GOT3 (cell line): Measurements from ENCODE around the gene PTK6.

Source experiments
- DNase-seq: peaks from one replicate; lab custom pipeline; 2025; ENCODE audit warnings: mixed read lengths; lab: John Stamatoyannopoulos, UW

PTK6 gene

DNA sequence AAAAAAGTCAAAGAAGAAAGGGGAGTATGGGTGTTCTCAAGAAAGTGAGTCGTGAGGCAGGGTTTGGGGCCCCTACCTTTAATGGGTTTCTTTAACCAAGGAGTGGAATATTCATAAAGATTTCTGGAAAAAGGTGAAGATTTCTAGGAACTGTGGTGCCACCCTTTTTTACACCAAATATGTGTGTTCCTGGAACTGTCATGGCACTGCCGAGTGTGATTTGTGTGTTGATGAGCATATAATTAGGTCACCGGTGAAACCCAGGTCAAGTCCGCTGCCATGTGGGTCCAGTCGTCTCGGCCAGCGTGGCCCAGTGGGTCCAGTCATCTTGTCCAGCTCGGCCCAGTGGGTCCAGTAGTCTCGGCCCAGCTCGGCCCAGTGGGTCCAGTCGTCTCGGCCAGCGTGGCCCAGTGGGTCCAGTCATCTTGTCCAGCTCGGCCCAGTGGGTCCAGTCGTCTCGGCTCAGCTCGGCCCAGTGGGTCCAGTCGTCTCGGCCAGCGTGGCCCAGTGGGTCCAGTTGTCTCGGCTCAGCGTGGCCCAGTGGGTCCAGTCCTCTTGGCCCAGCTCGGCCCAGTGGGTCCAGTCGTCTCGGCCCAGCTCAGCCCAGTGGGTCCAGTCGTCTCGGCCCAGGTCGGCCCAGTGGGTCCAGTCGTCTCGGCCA, 30.0 kb downstream of the PTK6 start:
- DNase-seq: no peak

DNA sequence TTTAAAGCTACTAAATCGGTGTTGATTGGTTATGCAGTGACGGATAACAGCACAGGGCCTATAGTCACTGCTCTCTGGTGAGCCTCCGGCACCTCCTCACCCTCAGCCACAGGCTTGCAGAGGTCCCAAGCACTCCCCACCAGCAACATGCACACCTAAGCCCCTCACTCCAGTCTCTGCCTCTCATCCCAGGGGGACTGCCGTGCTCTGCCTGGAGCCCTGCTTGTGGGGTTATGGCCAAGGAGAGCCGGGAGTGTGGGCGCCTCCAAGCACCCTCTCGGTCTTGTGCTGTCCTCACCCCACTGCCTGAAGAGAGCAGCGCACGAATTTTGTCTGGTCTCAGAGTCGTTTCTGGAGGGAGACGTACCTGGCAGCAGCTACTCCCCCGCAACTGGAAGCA, 31.5 kb downstream of the PTK6 start:
- DNase-seq: no peak

- no peak for DNase-seq
These were observed 31.9 kb downstream of the PTK6 start for GRCh38 chr20:63505281-63505680.

GRCh38 chr20:63504642-63505041, 32.5 kb downstream of the PTK6 start:
- no peak for DNase-seq

DNA sequence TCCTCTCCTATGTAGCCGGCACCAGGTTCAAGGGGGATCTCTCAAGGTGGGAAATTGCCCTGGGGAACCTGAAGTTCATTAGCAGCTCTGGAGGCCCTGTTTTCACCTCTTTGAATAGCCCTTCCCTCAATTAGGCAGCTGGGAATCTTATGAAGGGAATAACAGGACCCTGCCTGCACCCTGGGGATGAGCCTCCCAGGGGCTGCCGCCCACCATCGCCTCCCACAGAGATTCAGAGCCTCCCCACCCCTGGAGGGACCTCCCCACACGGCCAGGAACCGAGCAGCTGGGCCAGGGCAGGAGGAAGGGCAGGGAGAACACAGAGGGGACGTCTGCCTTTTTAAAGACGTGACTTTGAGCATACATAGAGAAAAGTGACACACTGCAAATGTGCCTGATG, 33.7 kb downstream of the PTK6 start:
- DNase-seq: no peak

DNA sequence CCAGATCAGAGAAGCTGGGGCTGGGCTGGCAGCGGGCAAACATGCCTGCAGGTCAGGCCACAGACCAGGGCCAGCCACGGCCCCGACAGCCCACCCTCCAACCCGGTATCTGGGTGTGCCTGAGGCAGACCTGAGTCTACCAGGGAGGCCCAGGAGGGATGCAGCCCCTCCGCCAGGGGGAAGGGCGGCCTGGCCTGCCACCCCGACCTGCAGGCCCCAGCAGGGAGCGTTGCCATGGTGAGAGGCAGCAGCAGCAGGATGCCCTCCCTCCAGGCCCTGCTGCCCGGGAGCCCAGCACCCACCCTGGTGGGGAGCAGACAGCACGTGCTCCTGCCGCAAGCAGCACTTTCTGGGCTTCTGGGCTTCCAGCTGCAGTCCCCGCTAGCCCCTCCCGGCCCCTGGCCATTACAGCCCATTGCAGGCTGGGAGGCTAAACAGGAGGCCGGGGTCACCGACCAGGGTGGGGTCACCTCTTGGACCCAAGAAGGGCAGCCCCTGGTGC, 34.5 kb downstream of the PTK6 start:
- DNase-seq: no peak

DNA sequence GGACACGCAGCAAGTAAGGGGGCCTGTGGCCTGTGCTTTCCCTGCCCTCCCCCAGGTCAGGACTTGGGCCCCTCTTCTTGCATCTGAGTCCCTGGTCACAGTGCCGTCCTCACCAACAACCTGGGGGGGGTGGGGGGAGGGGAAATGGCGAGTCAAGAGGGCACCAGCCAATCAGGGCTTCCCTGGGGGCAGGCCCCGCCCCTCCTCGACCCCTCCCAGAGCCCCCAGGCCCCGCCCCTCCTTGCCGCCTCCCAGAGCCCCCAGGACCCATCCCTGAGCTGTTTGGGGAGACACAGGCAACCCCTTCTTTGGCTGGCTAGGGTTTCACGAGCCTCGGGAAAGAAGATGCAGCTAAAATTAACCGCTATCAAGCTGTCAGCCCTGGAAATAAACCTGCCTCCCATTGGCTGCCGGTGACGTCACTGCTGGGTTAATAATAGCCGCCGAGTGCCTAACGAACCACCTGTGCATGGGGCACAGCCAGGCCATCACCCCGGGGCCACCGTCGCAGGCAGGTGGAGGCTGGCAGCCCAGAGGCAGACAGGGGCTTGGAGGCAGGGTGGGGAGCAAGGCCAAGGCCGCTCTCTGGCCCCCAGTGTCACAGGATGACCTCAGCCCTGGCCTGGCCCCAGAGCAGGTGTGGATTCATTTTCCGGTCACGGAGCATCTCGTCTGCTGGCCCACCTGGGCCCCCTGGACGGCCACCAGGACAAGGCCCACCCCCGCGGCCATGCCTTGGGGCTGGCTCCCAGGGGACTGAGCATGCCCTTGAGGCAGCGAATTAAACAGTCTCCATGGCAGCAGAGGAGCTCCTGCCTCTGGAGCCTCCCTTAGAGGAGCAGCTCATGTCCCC, 35.1 kb downstream of the PTK6 start:
- DNase-seq: no peak

DNA sequence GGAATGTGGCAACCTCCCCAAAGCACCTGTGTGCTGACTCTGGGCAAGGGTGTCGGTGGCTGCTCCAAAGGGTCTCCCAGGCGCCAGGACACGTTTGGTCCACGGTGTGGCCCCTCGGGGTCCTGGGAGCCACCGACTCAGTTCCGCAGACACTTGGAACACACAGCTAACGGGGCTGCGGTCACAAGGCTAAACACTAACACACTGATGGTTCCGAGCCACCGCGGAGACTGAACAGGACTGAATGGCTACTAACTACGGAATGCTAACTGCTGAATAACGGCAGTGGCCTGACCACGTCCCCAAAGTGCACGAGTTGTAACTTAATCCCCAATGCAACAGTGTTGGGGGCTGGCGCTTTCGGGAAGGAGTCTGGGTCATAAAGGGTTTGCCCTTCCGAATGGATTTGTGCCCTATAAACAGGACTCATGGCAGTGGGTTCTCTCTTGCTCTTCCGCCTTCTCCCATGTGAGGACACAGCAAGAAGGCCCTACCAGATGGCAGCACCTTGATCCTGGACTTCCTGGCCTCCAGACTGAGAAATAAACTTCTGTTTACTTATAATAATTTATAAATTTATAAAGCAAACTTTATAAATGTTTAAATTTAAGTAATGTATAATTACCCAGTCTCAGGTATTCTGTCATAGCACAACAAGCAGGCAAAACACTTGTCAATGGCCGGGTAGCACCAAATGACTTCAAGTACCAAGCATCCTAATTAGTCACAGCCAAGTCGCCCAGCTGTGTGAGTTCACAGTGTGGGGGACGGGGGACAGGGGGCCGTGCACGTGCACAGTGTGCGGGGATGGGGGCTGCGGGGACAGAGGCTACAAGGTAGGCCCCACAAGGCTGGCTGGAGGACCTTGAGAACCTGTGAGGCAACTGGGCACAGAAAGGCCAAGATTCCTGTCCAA, 36.0 kb downstream of the PTK6 start:
- DNase-seq: no peak

- no peak for DNase-seq
These were observed 36.9 kb downstream of the PTK6 start for GRCh38 chr20:63500151-63500901.

GRCh38 chr20:63499338-63499969, 37.7 kb downstream of the PTK6 start:
- DNase-seq: no peak

GRCh38 chr20:63498960-63499337, 38.2 kb downstream of the PTK6 start, which contains the start of gene EEF1A2:
Gene EEF1A2 (minus strand): TSS chr20:63499083. CDS start chr20:63497763, 1,320 bp downstream.
- DNase-seq: no peak

DNA sequence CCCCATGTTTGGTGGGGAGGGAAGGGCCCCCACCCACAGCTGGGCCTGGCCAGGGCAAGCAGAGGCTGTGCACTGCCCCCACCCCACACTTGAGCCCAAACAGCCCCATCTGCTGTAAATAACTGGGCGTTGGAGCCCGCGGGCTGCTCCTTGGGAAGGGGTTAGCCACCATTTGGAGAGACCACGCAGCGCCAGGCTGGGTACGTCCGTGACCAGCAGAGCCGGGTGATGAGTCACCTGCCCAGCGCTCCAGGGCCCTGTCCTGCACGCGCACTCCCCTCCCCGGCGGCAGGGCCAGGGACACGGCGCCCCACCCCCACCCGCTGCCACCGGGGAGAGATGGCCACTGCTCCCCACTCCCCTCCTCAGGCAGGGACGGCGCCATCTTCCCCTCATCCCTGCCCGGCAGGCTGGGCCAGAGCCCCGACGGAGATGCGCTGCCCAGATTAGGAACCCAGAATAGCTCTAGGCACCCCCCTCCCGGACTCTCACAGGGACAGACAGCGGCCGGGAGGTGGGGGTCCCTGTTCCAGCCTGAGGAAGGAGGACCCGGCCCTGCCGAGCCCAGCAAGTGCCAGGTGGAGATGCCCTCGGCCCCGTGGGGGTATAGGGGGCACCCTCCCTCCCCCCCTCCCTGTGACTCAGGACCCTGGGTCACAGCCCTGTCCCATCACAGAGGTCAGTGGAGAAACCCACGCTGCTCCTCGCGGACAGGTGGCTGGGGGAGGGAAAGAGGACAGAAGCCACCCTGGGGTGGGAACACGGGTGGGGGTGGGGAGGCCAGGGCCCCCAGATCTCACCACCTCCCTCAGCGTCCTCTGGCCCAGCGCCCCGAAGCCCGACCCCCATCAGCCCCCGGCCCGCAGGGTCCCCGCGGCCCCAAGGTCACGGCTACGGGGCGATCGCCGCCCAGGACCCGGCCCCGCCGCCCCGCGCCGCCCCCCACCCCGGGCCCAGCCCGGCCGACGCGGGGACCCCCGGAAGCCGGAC, 38.9 kb downstream of the PTK6 start:
- no peak for DNase-seq

GRCh38 chr20:63497138-63497945, 39.8 kb downstream of the PTK6 start:
- no peak for DNase-seq

DNA sequence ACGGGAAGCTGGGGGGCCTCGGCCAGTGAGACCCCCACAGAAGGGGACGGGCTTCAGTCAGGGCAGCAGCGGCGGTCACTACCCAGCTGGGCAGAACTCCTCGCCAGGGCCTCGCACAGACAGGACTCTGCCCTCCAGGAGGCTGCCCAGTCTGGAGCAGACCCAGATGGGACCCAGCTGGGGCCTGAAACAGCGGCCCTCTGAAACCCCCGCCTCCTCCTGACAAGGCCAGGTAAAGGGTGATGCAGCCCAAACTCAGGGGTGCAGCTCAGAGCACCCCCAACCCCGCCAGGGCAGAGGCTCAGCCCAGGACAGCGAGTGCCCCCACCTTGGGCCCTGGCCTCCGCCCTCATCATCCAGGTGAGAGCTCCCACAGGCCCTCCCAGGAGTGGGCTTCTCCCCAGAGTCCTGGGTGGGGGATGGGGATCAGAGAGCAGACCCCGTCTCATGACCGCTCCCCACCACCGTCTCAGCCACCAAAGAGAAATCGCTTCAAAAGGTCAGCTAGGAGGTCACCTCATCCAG, 40.5 kb downstream of the PTK6 start:
- DNase-seq: no peak

- DNase-seq: no peak
These were observed 41.2 kb downstream of the PTK6 start for GRCh38 chr20:63495741-63496595.

DNA sequence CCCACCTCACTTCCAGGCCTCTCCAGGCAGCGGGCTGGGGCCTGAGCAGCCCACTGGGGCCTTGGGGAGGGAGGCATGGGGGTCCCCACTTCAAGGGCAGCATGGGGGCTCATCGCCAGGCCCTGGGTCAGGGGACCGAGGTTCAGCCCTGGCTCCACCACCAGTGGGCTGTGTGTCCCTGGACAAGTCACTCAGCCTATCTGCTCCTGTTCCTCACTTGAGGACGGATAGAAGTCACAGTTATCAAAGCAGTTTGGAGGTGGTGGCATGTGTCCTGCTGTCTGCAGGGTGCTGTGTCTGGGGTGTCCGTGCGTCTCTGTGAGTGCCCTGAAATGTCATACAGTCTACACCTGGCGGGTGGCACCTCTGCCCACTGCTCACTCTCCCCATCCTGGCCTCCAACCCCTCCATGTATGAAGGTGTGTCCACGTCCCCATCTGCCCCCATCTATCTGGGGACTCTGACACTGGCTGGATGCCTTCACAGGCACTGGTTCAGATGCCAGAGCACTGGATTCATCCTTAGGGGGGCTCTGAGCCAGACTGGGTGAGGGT, 41.9 kb downstream of the PTK6 start:
- no peak for DNase-seq

DNA sequence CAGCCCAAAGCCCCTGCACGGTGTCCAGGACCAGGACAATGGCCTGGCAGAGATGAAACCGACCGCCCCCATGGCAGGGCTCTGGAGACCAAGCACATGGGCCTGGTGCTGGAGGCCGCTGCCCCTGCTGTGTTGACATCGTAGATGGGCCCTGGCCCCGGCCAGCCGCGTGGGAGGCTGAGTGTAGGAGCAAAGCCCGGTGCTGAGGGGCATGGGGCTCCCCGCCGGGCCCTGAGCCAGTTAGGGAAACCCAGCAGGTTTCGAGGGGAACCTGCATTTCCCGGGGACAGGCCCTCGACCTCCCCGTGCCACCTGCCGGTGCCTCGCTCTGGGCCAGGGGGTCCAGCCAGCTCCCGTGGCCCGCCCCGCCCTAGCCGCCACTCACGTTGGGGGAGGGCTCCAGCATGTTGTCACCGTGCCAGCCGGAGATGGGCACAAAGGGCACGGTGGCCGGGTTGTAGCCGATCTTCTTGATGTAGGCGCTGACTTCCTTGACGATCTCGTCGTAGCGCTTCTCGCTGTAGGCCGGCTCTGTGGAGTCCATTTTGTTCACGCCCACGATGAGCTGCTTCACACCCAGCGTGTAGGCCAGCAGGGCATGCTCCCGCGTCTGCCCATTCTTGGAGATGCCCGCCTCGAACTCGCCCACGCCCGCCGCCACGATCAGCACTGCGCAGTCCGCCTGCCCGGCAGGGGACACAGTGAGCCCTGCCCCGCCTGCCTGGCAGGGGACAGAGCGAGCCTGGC, 42.6 kb downstream of the PTK6 start:
- DNase-seq: no peak
